GM23338 (cell line): ENCODE results near the gene CNGB1. TPM values are rescaled to one million over a fixed set of nuclear protein-coding genes. Genes with fewer than 3 reads are reported as not detected.

Experiments used
- ATAC-seq: fragments of 200-7000 bp; cut with Tn5 transposase; 3 replicates; pipeline ENCODE4 v1.9.1; 2020
- DNase-seq: peaks from one replicate; pipeline ENCODE4 v3.0.0-alpha.2; 2015; ENCODE audit warnings: low spot score
- H2AFZ ChIP-seq: fragments of 200-600 bp; sonication (generic); 2 replicates; pipeline ENCODE4 v1.8.0; 2016; ENCODE audit warnings: antibody characterized with exemption, mild to moderate bottlenecking, moderate library complexity
- H3F3A ChIP-seq: fragments of 200-600 bp; sonication (generic); replicated peaks from 2 replicates; pipeline ENCODE4 v1.8.0; 2017; ENCODE audit warnings: antibody characterized with exemption, mixed run types, low read depth
- H3K27ac ChIP-seq: fragments of 200-600 bp; sonication (generic); 2 replicates; pipeline ENCODE4 v1.6.1; 2016; ENCODE audit warnings: low read depth
- H3K27me3 ChIP-seq: fragments of 200-600 bp; sonication (generic); 2 replicates; pipeline ENCODE4 v1.8.0; 2016; ENCODE audit warnings: mild to moderate bottlenecking, mixed run types, moderate library complexity; ENCODE audit not compliant: insufficient read depth
- H3K36me3 ChIP-seq: fragments of 200-600 bp; sonication (generic); 2 replicates; pipeline ENCODE4 v1.8.0; 2016; ENCODE audit warnings: mild to moderate bottlenecking; ENCODE audit not compliant: insufficient read depth
- H3K4me1 ChIP-seq: fragments of 200-600 bp; sonication (generic); 2 replicates; pipeline ENCODE4 v1.8.0; 2016; ENCODE audit warnings: mild to moderate bottlenecking, moderate library complexity; ENCODE audit not compliant: insufficient read depth
- H3K4me2 ChIP-seq: fragments of 200-600 bp; sonication (generic); 2 replicates; pipeline ENCODE4 v1.7.1; 2017; ENCODE audit warnings: mixed run types
- H3K4me3 ChIP-seq: fragments of 200-600 bp; sonication (generic); 2 replicates; pipeline ENCODE4 v1.6.1; 2016; ENCODE audit warnings: mixed run types
- H3K79me2 ChIP-seq: fragments of 200-600 bp; sonication (generic); replicated peaks from 2 replicates; pipeline ENCODE4 v1.8.0; 2017; ENCODE audit warnings: mild to moderate bottlenecking; ENCODE audit not compliant: insufficient read depth
- H3K9me2 ChIP-seq: fragments of 200-600 bp; sonication (generic); 2 replicates; pipeline ENCODE4 v1.8.0; 2017; ENCODE audit not compliant: insufficient read depth
- H4K20me1 ChIP-seq: fragments of 200-600 bp; sonication (generic); replicated peaks from 2 replicates; pipeline ENCODE4 v1.8.0; 2017; ENCODE audit warnings: mild to moderate bottlenecking; ENCODE audit not compliant: insufficient read depth
- H3K27ac Mint-ChIP-seq: 2 replicates; pipeline ENCODE4 v1.8.0; 2020; ENCODE audit warnings: inconsistent platforms, mild to moderate bottlenecking, moderate library complexity, mixed read lengths
- H3K27me3 Mint-ChIP-seq: 3 replicates; pipeline ENCODE4 v1.8.0; 2022; ENCODE audit warnings: low read depth, mild to moderate bottlenecking, moderate library complexity, mixed read lengths, inconsistent platforms; ENCODE audit not compliant: insufficient read depth, poor library complexity
- H3K36me3 Mint-ChIP-seq: 3 replicates; pipeline ENCODE4 v1.8.0; 2021; ENCODE audit warnings: low read depth, mild to moderate bottlenecking, inconsistent platforms, moderate library complexity, mixed read lengths
- H3K4me1 Mint-ChIP-seq: 3 replicates; pipeline ENCODE4 v1.8.0; 2020; ENCODE audit warnings: mild to moderate bottlenecking, inconsistent platforms, mixed read lengths
- H3K4me3 Mint-ChIP-seq: 3 replicates; pipeline ENCODE4 v1.8.0; 2021; ENCODE audit warnings: moderate library complexity, mild to moderate bottlenecking, inconsistent platforms, mixed read lengths
- H3K9me3 Mint-ChIP-seq: 3 replicates; pipeline ENCODE4 v1.8.0; 2020; ENCODE audit warnings: moderate library complexity, mild to moderate bottlenecking, inconsistent platforms, mixed read lengths
- CREB1 ChIP-seq: fragments of 250-450 bp; sonication (Bioruptor Pico); IDR thresholded peaks from 2 replicates; pipeline ENCODE4 v1.5.0; 2020; ENCODE audit warnings: low read depth, mild to moderate bottlenecking, moderate library complexity
- ETS1 ChIP-seq: IDR thresholded peaks from 2 replicates; pipeline ENCODE4 v1.6.1; 2016; ENCODE audit warnings: antibody characterized with exemption
- EZH2 ChIP-seq: fragments of 200-600 bp; sonication (generic); IDR thresholded peaks from one replicate; pipeline ENCODE4 v1.8.0; 2017; ENCODE audit warnings: antibody characterized with exemption, mild to moderate bottlenecking, low read depth; ENCODE audit not compliant: unreplicated experiment
- EZH2phosphoT487 ChIP-seq: fragments of 200-600 bp; sonication (generic); IDR thresholded peaks from one replicate; pipeline ENCODE4 v1.8.1; 2018; ENCODE audit warnings: antibody characterized with exemption; ENCODE audit not compliant: unreplicated experiment
- JUNB ChIP-seq: IDR thresholded peaks from one replicate; pipeline ENCODE4 v1.6.1; 2016; ENCODE audit warnings: antibody characterized with exemption; ENCODE audit not compliant: unreplicated experiment
- NANOG ChIP-seq: IDR thresholded peaks from 2 replicates; pipeline ENCODE4 v1.6.1; 2016; ENCODE audit warnings: antibody characterized with exemption, borderline replicate concordance
- POLR2AphosphoS5 ChIP-seq: IDR thresholded peaks from 2 replicates; pipeline ENCODE4 v1.6.1; 2016; ENCODE audit warnings: antibody characterized with exemption, low read depth
- REST ChIP-seq: IDR thresholded peaks from one replicate; pipeline ENCODE4 v1.6.1; 2018; ENCODE audit warnings: antibody characterized with exemption; ENCODE audit not compliant: unreplicated experiment
- STAT1 ChIP-seq: IDR thresholded peaks from one replicate; pipeline ENCODE4 v1.6.1; 2016; ENCODE audit warnings: antibody characterized with exemption; ENCODE audit not compliant: unreplicated experiment
- ZNF114 ChIP-seq: fragments of 250-450 bp; sonication (Bioruptor Pico); IDR thresholded peaks from 2 replicates; pipeline ENCODE4 v1.5.0; 2020; ENCODE audit warnings: mild to moderate bottlenecking, moderate library complexity
- ZNF331 ChIP-seq: fragments of 250-450 bp; sonication (Bioruptor Pico); IDR thresholded peaks from 2 replicates; pipeline ENCODE4 v1.5.0; 2020; ENCODE audit warnings: low read depth, mild to moderate bottlenecking, moderate library complexity
- polyA plus RNA-seq: library from polyadenylated mRNA; unstranded; fragments of >200 nt; fragmentation: Nextera tagmentation; extraction: Ambion mirVana; gene quantifications from 2 replicates; pipeline ENCODE4 v1.2.1, GENCODE V29; 2016
- total RNA-seq: library from RNA; depleted of rRNA; stranded (reverse); fragments of >200 nt; shearing (Covaris generic); gene quantifications from 2 replicates; pipeline ENCODE4 v1.2.3, GENCODE V29; 2014
- TF ChIP-seq, protein P1 (sequence below), 2 experiments: fragments of 200-600 bp in 1 of 2; sonication (generic) in 1 of 2; conservative IDR thresholded peaks; 2 replicates each; pipeline versions ENCODE4 v1.5.1 to v1.6.1; 2016 to 2017; ENCODE audit warnings: antibody characterized with exemption in 2 of 2, low read depth in 2 of 2, mild to moderate bottlenecking in 2 of 2, moderate library complexity in 1 of 2
- TF ChIP-seq, protein P2 (sequence below): fragments of 250-450 bp; sonication (Bioruptor Pico); IDR thresholded peaks from 2 replicates; pipeline ENCODE4 v1.5.0; 2020; ENCODE audit warnings: mild to moderate bottlenecking, moderate library complexity

CNGB1 gene
- total and polyA plus RNA-seq, 2 experiments from 2014 or later: not detected

GRCh38 chr16:57979006-57979585 is 8.2 kb upstream of the CNGB1 start:
- Histone ChIP-seq H3K9me2 (no peaks in the 10 kb centered on the region), H3K4me1 (no peaks in the 10 kb centered on the region), H4K20me1 (no peaks in the 10 kb centered on the region), H3K27me3 (peaks cover 9% of the 10 kb centered on the region), H3K36me3 (no peaks in the 10 kb centered on the region), H3F3A (no peaks in the 10 kb centered on the region), H2AFZ (no peak overlapping the region), H3K4me2 (no peak overlapping the region), H3K79me2 (no peaks in the 10 kb centered on the region), H3K4me3 (no peak overlapping the region), H3K27ac (no peak overlapping the region)
- DNase-seq: no peak
- TF ChIP-seq ZNF331 (CRISPR knock-in tag) (no peak), CREB1 (CRISPR knock-in tag) (no peak), ETS1 (no peak), JUNB (no peak), REST (no peak), STAT1 (no peak), NANOG (no peak), POLR2AphosphoS5 (no peak), EZH2 (no peak), ZNF114 (CRISPR knock-in tag) (no peak), EZH2phosphoT487 (no peak)
- TF ChIP-seq, protein P1, sequence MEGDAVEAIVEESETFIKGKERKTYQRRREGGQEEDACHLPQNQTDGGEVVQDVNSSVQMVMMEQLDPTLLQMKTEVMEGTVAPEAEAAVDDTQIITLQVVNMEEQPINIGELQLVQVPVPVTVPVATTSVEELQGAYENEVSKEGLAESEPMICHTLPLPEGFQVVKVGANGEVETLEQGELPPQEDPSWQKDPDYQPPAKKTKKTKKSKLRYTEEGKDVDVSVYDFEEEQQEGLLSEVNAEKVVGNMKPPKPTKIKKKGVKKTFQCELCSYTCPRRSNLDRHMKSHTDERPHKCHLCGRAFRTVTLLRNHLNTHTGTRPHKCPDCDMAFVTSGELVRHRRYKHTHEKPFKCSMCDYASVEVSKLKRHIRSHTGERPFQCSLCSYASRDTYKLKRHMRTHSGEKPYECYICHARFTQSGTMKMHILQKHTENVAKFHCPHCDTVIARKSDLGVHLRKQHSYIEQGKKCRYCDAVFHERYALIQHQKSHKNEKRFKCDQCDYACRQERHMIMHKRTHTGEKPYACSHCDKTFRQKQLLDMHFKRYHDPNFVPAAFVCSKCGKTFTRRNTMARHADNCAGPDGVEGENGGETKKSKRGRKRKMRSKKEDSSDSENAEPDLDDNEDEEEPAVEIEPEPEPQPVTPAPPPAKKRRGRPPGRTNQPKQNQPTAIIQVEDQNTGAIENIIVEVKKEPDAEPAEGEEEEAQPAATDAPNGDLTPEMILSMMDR (conservative IDR thresholded peaks at IDR 0.05; ENCODE audit: low read depth in 2 of 2): no peak
- TF ChIP-seq, protein P2, sequence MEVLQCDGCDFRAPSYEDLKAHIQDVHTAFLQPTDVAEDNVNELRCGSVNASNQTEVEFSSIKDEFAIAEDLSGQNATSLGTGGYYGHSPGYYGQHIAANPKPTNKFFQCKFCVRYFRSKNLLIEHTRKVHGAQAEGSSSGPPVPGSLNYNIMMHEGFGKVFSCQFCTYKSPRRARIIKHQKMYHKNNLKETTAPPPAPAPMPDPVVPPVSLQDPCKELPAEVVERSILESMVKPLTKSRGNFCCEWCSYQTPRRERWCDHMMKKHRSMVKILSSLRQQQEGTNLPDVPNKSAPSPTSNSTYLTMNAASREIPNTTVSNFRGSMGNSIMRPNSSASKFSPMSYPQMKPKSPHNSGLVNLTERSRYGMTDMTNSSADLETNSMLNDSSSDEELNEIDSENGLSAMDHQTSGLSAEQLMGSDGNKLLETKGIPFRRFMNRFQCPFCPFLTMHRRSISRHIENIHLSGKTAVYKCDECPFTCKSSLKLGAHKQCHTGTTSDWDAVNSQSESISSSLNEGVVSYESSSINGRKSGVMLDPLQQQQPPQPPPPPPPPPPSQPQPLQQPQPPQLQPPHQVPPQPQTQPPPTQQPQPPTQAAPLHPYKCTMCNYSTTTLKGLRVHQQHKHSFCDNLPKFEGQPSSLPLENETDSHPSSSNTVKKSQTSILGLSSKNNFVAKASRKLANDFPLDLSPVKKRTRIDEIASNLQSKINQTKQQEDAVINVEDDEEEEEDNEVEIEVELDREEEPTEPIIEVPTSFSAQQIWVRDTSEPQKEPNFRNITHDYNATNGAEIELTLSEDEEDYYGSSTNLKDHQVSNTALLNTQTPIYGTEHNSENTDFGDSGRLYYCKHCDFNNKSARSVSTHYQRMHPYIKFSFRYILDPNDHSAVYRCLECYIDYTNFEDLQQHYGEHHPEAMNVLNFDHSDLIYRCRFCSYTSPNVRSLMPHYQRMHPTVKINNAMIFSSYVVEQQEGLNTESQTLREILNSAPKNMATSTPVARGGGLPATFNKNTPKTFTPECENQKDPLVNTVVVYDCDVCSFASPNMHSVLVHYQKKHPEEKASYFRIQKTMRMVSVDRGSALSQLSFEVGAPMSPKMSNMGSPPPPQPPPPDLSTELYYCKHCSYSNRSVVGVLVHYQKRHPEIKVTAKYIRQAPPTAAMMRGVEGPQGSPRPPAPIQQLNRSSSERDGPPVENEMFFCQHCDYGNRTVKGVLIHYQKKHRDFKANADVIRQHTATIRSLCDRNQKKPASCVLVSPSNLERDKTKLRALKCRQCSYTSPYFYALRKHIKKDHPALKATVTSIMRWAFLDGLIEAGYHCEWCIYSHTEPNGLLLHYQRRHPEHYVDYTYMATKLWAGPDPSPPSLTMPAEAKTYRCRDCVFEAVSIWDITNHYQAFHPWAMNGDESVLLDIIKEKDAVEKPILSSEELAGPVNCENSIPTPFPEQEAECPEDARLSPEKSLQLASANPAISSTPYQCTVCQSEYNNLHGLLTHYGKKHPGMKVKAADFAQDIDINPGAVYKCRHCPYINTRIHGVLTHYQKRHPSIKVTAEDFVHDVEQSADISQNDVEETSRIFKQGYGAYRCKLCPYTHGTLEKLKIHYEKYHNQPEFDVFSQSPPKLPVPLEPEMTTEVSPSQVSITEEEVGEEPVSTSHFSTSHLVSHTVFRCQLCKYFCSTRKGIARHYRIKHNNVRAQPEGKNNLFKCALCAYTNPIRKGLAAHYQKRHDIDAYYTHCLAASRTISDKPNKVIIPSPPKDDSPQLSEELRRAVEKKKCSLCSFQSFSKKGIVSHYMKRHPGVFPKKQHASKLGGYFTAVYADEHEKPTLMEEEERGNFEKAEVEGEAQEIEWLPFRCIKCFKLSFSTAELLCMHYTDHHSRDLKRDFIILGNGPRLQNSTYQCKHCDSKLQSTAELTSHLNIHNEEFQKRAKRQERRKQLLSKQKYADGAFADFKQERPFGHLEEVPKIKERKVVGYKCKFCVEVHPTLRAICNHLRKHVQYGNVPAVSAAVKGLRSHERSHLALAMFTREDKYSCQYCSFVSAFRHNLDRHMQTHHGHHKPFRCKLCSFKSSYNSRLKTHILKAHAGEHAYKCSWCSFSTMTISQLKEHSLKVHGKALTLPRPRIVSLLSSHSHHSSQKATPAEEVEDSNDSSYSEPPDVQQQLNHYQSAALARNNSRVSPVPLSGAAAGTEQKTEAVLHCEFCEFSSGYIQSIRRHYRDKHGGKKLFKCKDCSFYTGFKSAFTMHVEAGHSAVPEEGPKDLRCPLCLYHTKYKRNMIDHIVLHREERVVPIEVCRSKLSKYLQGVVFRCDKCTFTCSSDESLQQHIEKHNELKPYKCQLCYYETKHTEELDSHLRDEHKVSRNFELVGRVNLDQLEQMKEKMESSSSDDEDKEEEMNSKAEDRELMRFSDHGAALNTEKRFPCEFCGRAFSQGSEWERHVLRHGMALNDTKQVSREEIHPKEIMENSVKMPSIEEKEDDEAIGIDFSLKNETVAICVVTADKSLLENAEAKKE (CRISPR knock-in tag): no peak
- H3K9me3 Mint-ChIP-seq: no peaks in the 10 kb centered on the region
- H3K4me1 Mint-ChIP-seq: peaks cover 4% of the 10 kb centered on the region; the same call in 1 of the 3 replicates
- no peak overlapping the region for H3K4me3 Mint-ChIP-seq
- no peak overlapping the region for H3K27ac Mint-ChIP-seq
- no peaks in the 10 kb centered on the region for H3K36me3 Mint-ChIP-seq
- peaks cover 10% of the 10 kb centered on the region for H3K27me3 Mint-ChIP-seq
- no peak for ATAC-seq
